SK-N-MC (cell line): ENCODE data around the gene PKN3.

Experiments used
- EZH2 ChIP-seq: fragments of 200-600 bp; sonication (generic); IDR thresholded peaks from one replicate; pipeline ENCODE4 v1.6.1; 2017; ENCODE audit warnings: antibody characterized with exemption
- FOXP2 ChIP-seq: optimal IDR thresholded peaks from 2 replicates; pipeline ENCODE3; 2011; ENCODE audit warnings: mild to moderate bottlenecking, moderate library complexity; ENCODE audit not compliant: insufficient read depth; ENCODE audit errors: extremely low read length, control extremely low read depth
- POLR2AphosphoS5 ChIP-seq: IDR thresholded peaks from 2 replicates; pipeline ENCODE4 v1.6.1; 2012; ENCODE audit warnings: mild to moderate bottlenecking, low read depth, low read length, borderline replicate concordance

DNA sequence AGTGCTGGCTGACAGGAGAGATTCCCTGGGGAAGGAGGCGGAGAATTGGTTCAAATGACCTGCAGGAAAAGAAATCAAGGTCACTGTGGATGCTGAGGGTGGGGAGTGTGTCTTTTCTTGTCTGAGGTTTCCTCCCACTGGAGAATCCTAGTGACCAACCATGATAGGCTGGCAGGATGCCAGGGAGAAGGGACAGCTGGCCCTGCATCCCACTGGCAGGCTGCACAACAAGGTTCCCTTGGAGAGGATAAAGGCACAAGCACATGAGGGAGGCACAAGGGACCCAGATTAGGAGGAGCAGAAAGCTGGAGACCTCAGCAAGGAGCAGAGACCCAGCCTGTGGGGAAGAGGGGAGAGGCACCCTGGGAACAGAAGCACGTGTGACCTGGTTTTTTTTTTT is 33.1 kb downstream of the PKN3 start:
- TF ChIP-seq POLR2AphosphoS5, result no peak
- TF ChIP-seq EZH2, result no peak
- no peak for TF ChIP-seq FOXP2
